Nephron (organoid): Measurements from ENCODE around the gene CELA2A.

ENCODE experiments used
- H3K27ac Mint-ChIP-seq, 3 experiments: 2 replicates each; pipeline ENCODE4 v1.8.0; 2020; ENCODE audit warnings: mixed read lengths in 3 of 3, mild to moderate bottlenecking in 2 of 3, moderate library complexity in 1 of 3
- H3K27me3 Mint-ChIP-seq: 2 replicates; pipeline ENCODE4 v1.8.0; 2021; ENCODE audit warnings: low read depth, mild to moderate bottlenecking, moderate library complexity, mixed read lengths
- H3K36me3 Mint-ChIP-seq: 2 replicates; pipeline ENCODE4 v1.8.0; 2020; ENCODE audit warnings: low read depth, mixed read lengths
- H3K4me1 Mint-ChIP-seq: 2 replicates; pipeline ENCODE4 v1.8.0; 2020; ENCODE audit warnings: mixed read lengths
- H3K4me3 Mint-ChIP-seq, 3 experiments: 2 replicates each; pipeline ENCODE4 v1.8.0; 2020; ENCODE audit warnings: mild to moderate bottlenecking in 3 of 3, mixed read lengths in 3 of 3, moderate library complexity in 2 of 3
- H3K9me3 Mint-ChIP-seq: 2 replicates; pipeline ENCODE4 v1.8.0; 2020; ENCODE audit warnings: mixed read lengths
- CTCF ChIP-seq, 3 experiments: fragments of 200-600 bp; sonication (generic); IDR thresholded peaks; one replicate each; pipeline ENCODE4 v1.5.0; 2021; ENCODE audit warnings: antibody characterized with exemption in 3 of 3; ENCODE audit not compliant: unreplicated experiment in 3 of 3

The CELA2A gene

GRCh38 chr1:15451014-15451722 is 5.4 kb upstream of the CELA2A start:
- Mint-ChIP-seq H3K9me3 (peaks cover 8% of the 10 kb centered on the region), H3K36me3 (no peaks in the 10 kb centered on the region), H3K27me3 (no peaks in the 10 kb centered on the region), H3K4me3 (no peak overlapping the region), H3K27ac (no peak overlapping the region), H3K4me1 (peaks cover 3% of the 10 kb centered on the region)
- TF ChIP-seq CTCF (IDR thresholded peaks at IDR 0.05; ENCODE audit: unreplicated experiment in 3 of 3) = no peak

- Mint-ChIP-seq H3K9me3 (peaks cover 8% of the 10 kb centered on the region), H3K4me3 (no peak overlapping the region), H3K27ac (no peak overlapping the region), H3K27me3 (no peaks in the 10 kb centered on the region), H3K4me1 (peaks cover 3% of the 10 kb centered on the region), H3K36me3 (no peaks in the 10 kb centered on the region)
- TF ChIP-seq CTCF (IDR thresholded peaks at IDR 0.05; ENCODE audit: unreplicated experiment in 3 of 3) = no peak
These were observed 4.3 kb upstream of the CELA2A start for GRCh38 chr1:15452216-15452615.

- H3K36me3 Mint-ChIP-seq = no peaks in the 10 kb centered on the region
- no peak for TF ChIP-seq CTCF (IDR thresholded peaks at IDR 0.05; ENCODE audit: unreplicated experiment in 3 of 3)
- H3K27ac Mint-ChIP-seq = no peak overlapping the region
- H3K4me3 Mint-ChIP-seq = no peak overlapping the region
- H3K27me3 Mint-ChIP-seq = no peaks in the 10 kb centered on the region
- peaks cover 3% of the 10 kb centered on the region for H3K4me1 Mint-ChIP-seq
- peaks cover 8% of the 10 kb centered on the region for H3K9me3 Mint-ChIP-seq
These were observed 3.5 kb upstream of the CELA2A start for GRCh38 chr1:15452866-15453571.

GRCh38 chr1:15453734-15454133 is 2.8 kb upstream of the CELA2A start:
- Mint-ChIP-seq H3K9me3 (peaks cover 8% of the 10 kb centered on the region), H3K4me1 (peaks cover 3% of the 10 kb centered on the region), H3K27ac (no peak overlapping the region), H3K36me3 (no peaks in the 10 kb centered on the region), H3K27me3 (no peaks in the 10 kb centered on the region), H3K4me3 (no peak overlapping the region)
- no peak for TF ChIP-seq CTCF (IDR thresholded peaks at IDR 0.05; ENCODE audit: unreplicated experiment in 3 of 3)

GRCh38 chr1:15454256-15454655 is 2.3 kb upstream of the CELA2A start:
- no peak for TF ChIP-seq CTCF (IDR thresholded peaks at IDR 0.05; ENCODE audit: unreplicated experiment in 3 of 3)
- H3K4me1 Mint-ChIP-seq = peaks cover 3% of the 10 kb centered on the region

GRCh38 chr1:15455522-15455921 is 1.0 kb upstream of the CELA2A start:
- Mint-ChIP-seq H3K27ac (no peak overlapping the region), H3K36me3 (no peaks in the 10 kb centered on the region), H3K4me3 (no peak overlapping the region), H3K9me3 (peaks cover 3% of the 10 kb centered on the region), H3K27me3 (no peaks in the 10 kb centered on the region), H3K4me1 (peaks cover 14% of the 10 kb centered on the region)
- TF ChIP-seq CTCF (IDR thresholded peaks at IDR 0.05; ENCODE audit: unreplicated experiment in 3 of 3) = no peak

More at GRCh38 chr1:15454256-15454655, 2.3 kb upstream of the CELA2A start:
- Mint-ChIP-seq H3K27ac (no peak overlapping the region), H3K9me3 (peaks cover 8% of the 10 kb centered on the region), H3K36me3 (no peaks in the 10 kb centered on the region), H3K4me3 (no peak overlapping the region), H3K27me3 (no peaks in the 10 kb centered on the region)
